Memory B cell (primary cell): ENCODE results near the gene NUMBL.
"Not testable (repeated sequence)": the region's sequence is repeated elsewhere in the genome, so short reads cannot be mapped to it uniquely, and the experiment has no call there.

Source experiments
- ATAC-seq: fragments of 150-1000 bp; cut with Tn5 transposase; 2 replicates; pipeline ENCODE4 v1.10.0; 2021; ENCODE audit warnings: low read depth, mild to moderate bottlenecking, moderate library complexity
- DNase-seq, 2 donors: peaks; one replicate each; pipeline ENCODE4 v3.0.0; 2022; ENCODE audit warnings: low spot score in 2 of 2
- H3K27ac Mint-ChIP-seq: one replicate; pipeline ENCODE4 v1.8.0; 2022; ENCODE audit warnings: mild to moderate bottlenecking, moderate library complexity, mixed read lengths
- H3K27me3 Mint-ChIP-seq: one replicate; pipeline ENCODE4 v1.8.0; 2022; ENCODE audit warnings: mixed read lengths
- H3K36me3 Mint-ChIP-seq: one replicate; pipeline ENCODE4 v1.8.0; 2022; ENCODE audit warnings: mild to moderate bottlenecking, mixed read lengths
- H3K4me1 Mint-ChIP-seq: one replicate; pipeline ENCODE4 v1.8.0; 2022; ENCODE audit warnings: mixed read lengths
- H3K4me3 Mint-ChIP-seq: one replicate; pipeline ENCODE4 v1.8.0; 2022; ENCODE audit warnings: mild to moderate bottlenecking, moderate library complexity, mixed read lengths
- H3K9me3 Mint-ChIP-seq: one replicate; pipeline ENCODE4 v1.8.0; 2022; ENCODE audit warnings: mixed read lengths

Gene NUMBL

DNA sequence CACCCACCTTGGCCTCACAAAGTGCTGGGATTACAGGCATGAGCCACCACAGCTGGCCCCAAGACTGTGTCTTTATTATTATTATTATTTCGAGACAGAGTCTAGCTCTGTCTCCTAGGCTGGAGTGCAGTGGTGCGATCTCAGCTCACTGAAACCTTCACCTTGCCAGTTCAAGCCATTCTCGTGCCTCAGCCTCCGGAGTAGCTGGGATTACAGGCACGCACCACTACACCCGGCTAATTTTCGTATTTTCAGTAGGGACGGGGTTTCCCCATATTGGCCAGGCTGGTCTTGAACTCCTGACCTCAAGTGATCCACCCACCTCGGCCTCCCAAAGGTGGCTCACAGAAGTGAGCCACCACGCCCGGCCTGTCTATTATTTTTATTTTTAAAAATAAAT is 38.1 kb downstream of the NUMBL start:
- DNase-seq, H3K36me3 Mint-ChIP-seq, H3K27me3 Mint-ChIP-seq, H3K27ac Mint-ChIP-seq, H3K4me3 Mint-ChIP-seq, H3K4me1 Mint-ChIP-seq, H3K9me3 Mint-ChIP-seq, ATAC-seq: not testable (repeated sequence)

GRCh38 chr19:40650749-40651305 is 39.6 kb downstream of the NUMBL start:
- no peak overlapping the region for H3K4me3 Mint-ChIP-seq
- peaks cover 4% of the 10 kb centered on the region for H3K4me1 Mint-ChIP-seq
- H3K27ac Mint-ChIP-seq, result no peak overlapping the region
- no peaks in the 10 kb centered on the region for H3K9me3 Mint-ChIP-seq
- DNase-seq, result no peak
- ATAC-seq, result no peak
- peaks cover under 1% of the 10 kb centered on the region for H3K27me3 Mint-ChIP-seq
- H3K36me3 Mint-ChIP-seq, result no peaks in the 10 kb centered on the region

DNA sequence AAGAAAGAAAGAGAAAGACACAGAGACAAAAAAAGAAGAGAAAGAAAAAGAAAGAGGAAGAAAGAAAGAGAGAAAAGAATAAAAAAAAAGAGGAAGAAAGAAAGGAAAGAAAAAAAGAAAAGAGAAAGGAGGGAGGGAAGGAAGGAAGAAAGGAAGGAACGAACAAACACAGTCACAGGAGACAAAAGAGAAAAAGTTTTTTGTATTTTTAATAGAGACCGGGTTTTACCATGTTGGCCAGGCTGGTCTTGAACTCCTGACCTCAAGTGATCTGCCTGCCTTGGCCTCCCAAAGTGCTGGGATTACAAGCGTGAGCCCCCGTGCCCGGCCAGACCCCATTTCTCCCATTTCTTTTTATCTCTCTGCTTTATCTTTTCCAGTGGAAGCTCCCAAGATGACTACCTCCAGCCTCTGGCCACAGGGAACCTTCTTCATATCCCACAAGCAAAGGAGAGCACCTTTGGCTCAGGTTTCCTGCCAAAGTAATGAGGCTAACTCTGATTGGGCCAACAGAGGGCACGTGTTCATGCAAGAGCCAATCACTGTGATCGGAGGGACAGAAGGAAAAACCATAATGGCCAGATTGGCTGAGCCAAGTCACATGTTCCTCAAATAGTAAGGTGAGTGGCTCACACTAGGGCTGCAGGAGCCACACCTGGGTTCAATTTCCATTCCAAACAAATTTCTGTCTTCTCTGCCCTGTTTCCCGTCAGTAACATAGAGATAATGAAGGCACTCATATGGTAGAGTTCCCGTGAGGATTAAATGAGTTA is 40.4 kb downstream of the NUMBL start:
- ATAC-seq, H3K4me1 Mint-ChIP-seq, DNase-seq, H3K4me3 Mint-ChIP-seq, H3K27me3 Mint-ChIP-seq, H3K27ac Mint-ChIP-seq, H3K36me3 Mint-ChIP-seq, H3K9me3 Mint-ChIP-seq: not testable (repeated sequence)

GRCh38 chr19:40646743-40647254 is 43.7 kb downstream of the NUMBL start:
- Mint-ChIP-seq H3K4me1 (peaks cover 4% of the 10 kb centered on the region), H3K4me3 (no peak overlapping the region), H3K9me3 (no peaks in the 10 kb centered on the region), H3K36me3 (no peaks in the 10 kb centered on the region), H3K27ac (no peak overlapping the region), H3K27me3 (peaks cover 2% of the 10 kb centered on the region)
- no peak for ATAC-seq
- DNase-seq, result no peak

GRCh38 chr19:40642757-40643305 is 47.6 kb downstream of the NUMBL start:
- H3K27ac Mint-ChIP-seq, result no peak overlapping the region
- no peak for DNase-seq
- H3K36me3 Mint-ChIP-seq, result no peaks in the 10 kb centered on the region
- H3K9me3 Mint-ChIP-seq, result no peaks in the 10 kb centered on the region
- ATAC-seq, result no peak
- H3K4me1 Mint-ChIP-seq, result peaks cover 7% of the 10 kb centered on the region
- H3K4me3 Mint-ChIP-seq, result no peak overlapping the region
- peaks cover 2% of the 10 kb centered on the region for H3K27me3 Mint-ChIP-seq

GRCh38 chr19:40642051-40642706 is 48.3 kb downstream of the NUMBL start:
- Mint-ChIP-seq H3K27me3 (peaks cover 2% of the 10 kb centered on the region), H3K9me3 (no peaks in the 10 kb centered on the region), H3K27ac (no peak overlapping the region), H3K4me3 (no peak overlapping the region), H3K36me3 (no peaks in the 10 kb centered on the region), H3K4me1 (peaks cover 7% of the 10 kb centered on the region)
- DNase-seq (no peak), ATAC-seq (no peak)

DNA sequence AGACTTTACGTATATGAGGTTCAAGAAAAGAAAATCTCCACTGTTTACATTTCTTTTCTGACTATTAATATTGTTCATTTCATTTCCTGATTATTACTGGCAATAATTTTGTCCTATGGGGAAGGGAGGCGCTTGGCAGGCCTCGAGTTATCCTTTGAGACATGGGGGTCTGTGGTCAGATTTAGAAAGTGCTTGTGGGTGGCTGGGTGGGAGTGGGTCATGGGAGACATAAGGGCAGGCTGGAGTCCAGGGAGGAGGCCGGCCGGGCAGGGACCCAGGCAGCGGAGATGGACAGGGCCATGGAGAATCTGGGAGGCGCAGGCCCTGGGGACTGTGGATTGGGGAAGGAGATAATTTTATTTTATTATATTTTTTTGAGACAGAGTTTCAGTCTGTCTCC is 49.2 kb downstream of the NUMBL start:
- H3K4me3 Mint-ChIP-seq, result no peak overlapping the region
- ATAC-seq (no peak), DNase-seq (no peak)
- peaks cover 7% of the 10 kb centered on the region for H3K4me1 Mint-ChIP-seq
- H3K9me3 Mint-ChIP-seq, result no peaks in the 10 kb centered on the region
- H3K36me3 Mint-ChIP-seq, result no peaks in the 10 kb centered on the region
- H3K27me3 Mint-ChIP-seq, result peaks cover 2% of the 10 kb centered on the region
- H3K27ac Mint-ChIP-seq, result no peak overlapping the region

DNA sequence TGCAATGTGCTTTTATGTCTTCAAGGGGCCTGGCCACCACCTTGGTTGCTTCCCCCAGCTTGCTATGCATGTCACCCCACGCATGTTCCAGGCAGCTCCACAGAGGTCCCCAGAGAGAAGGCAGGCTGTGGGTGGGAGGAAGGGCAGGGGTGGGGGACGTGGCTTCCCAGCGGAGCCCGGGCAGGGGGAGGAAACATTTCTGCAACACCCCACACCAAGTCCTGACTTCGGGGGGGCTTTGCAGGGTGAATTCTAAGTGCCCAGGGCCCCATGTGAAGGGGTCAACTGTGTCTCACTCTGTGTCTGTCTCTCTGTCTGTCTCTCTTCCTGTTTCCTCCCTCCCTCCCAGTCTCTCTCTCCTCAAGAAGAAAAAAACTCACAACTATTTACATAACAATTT is 49.7 kb downstream of the NUMBL start:
- no peak for DNase-seq
- Mint-ChIP-seq H3K4me1 (peaks cover 7% of the 10 kb centered on the region), H3K27me3 (peaks cover 1% of the 10 kb centered on the region), H3K4me3 (no peak overlapping the region), H3K27ac (no peak overlapping the region), H3K36me3 (no peaks in the 10 kb centered on the region), H3K9me3 (no peaks in the 10 kb centered on the region)
- no peak for ATAC-seq

- ATAC-seq (no peak), DNase-seq (no peak)
- no peaks in the 10 kb centered on the region for H3K9me3 Mint-ChIP-seq
- peaks cover 9% of the 10 kb centered on the region for H3K4me1 Mint-ChIP-seq
- no peak overlapping the region for H3K4me3 Mint-ChIP-seq
- H3K27ac Mint-ChIP-seq, result no peak overlapping the region
- H3K36me3 Mint-ChIP-seq, result no peaks in the 10 kb centered on the region
- H3K27me3 Mint-ChIP-seq, result no peaks in the 10 kb centered on the region
Observed at GRCh38 chr19:40639638-40639982, 50.8 kb downstream of the NUMBL start.

GRCh38 chr19:40638327-40638726 is 52.1 kb downstream of the NUMBL start:
- Mint-ChIP-seq H3K9me3 (no peaks in the 10 kb centered on the region), H3K4me3 (no peak overlapping the region), H3K4me1 (peaks cover 12% of the 10 kb centered on the region), H3K27me3 (no peaks in the 10 kb centered on the region), H3K36me3 (no peaks in the 10 kb centered on the region), H3K27ac (no peak overlapping the region)
- ATAC-seq, result no peak
- DNase-seq, result no peak

DNA sequence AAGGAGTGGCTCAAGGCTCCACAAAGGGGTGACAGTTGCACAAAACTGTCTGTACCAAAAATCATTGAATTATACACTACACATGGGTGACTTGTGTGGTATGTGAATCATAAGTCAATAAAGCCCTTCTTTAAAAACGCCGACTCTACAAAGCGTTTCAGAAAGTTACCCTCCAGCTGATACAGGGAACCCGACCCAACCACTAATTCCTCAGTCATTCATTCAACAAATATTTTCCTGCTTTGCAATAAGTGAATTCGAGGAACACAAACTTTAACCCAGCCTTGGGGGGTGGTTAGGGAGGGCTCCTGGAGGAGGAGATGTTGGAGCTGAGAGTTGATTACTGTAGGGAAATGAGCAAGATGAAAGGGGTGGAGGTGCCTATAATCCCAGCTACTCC is 57.2 kb downstream of the NUMBL start:
- Mint-ChIP-seq H3K27ac (no peak overlapping the region), H3K36me3 (peaks cover 4% of the 10 kb centered on the region), H3K27me3 (no peaks in the 10 kb centered on the region), H3K4me1 (peaks cover 7% of the 10 kb centered on the region), H3K4me3 (no peak overlapping the region), H3K9me3 (no peaks in the 10 kb centered on the region)
- ATAC-seq (no peak), DNase-seq (no peak)

- peak overlapping the region; percentile 45 for H3K27ac Mint-ChIP-seq
- H3K27me3 Mint-ChIP-seq, result no peaks in the 10 kb centered on the region
- H3K4me3 Mint-ChIP-seq, result no peak overlapping the region
- ATAC-seq, result no peak
- no peaks in the 10 kb centered on the region for H3K9me3 Mint-ChIP-seq
- DNase-seq, result no peak
- H3K4me1 Mint-ChIP-seq, result peaks cover 7% of the 10 kb centered on the region
- H3K36me3 Mint-ChIP-seq, result peaks cover 4% of the 10 kb centered on the region
Observed at GRCh38 chr19:40632311-40633036, 58.0 kb downstream of the NUMBL start.

- Mint-ChIP-seq H3K36me3 (peaks cover 11% of the 10 kb centered on the region), H3K4me3 (no peak overlapping the region), H3K27ac (no peak overlapping the region), H3K4me1 (peaks cover 7% of the 10 kb centered on the region), H3K27me3 (no peaks in the 10 kb centered on the region), H3K9me3 (no peaks in the 10 kb centered on the region)
- ATAC-seq, result no peak
- no peak for DNase-seq
Observed at GRCh38 chr19:40630571-40631160, 59.8 kb downstream of the NUMBL start.
